Liver (tissue), 9 donors: ENCODE data around the gene DOCK2. TPM values are rescaled to one million over a fixed set of nuclear protein-coding genes. Genes with fewer than 3 reads are reported as not detected.

Experiments used
- DNase-seq: peaks from one replicate; pipeline ENCODE4 v3.0.0-alpha.2; 2017; ENCODE audit warnings: low spot score
- H3K27ac ChIP-seq, 2 donors: one replicate each; pipeline ENCODE4 v1.7.0; 2013; ENCODE audit warnings: inconsistent platforms in 2 of 2, low read length in 2 of 2, control low read depth in 1 of 2, low read depth in 1 of 2, mild to moderate bottlenecking in 1 of 2
- H3K27me3 ChIP-seq, 4 donors: one replicate each; pipeline versions ENCODE4 v1.6.1 to v1.7.0; 2013; ENCODE audit warnings: low read length in 3 of 4, inconsistent platforms in 1 of 4, mild to moderate bottlenecking in 1 of 4, moderate library complexity in 1 of 4; ENCODE audit not compliant: control insufficient read depth in 4 of 4, insufficient read depth in 4 of 4
- H3K36me3 ChIP-seq, 4 donors: one replicate each; pipeline versions ENCODE4 v1.6.1 to v1.7.0; 2013; ENCODE audit warnings: low read length in 3 of 4, mild to moderate bottlenecking in 3 of 4, low read depth in 1 of 4, moderate library complexity in 1 of 4; ENCODE audit not compliant: control insufficient read depth in 4 of 4, insufficient read depth in 3 of 4
- H3K4me1 ChIP-seq, 4 donors: one replicate each; pipeline versions ENCODE4 v1.6.1 to v1.7.0; 2013; ENCODE audit warnings: low read length in 3 of 4, mild to moderate bottlenecking in 3 of 4, moderate library complexity in 1 of 4; ENCODE audit not compliant: control insufficient read depth in 4 of 4, insufficient read depth in 4 of 4
- H3K4me3 ChIP-seq, 3 donors: one replicate each; pipeline versions ENCODE4 v1.6.1 to v1.7.0; 2013; ENCODE audit warnings: low read length in 3 of 3, control low read depth in 1 of 3, low read depth in 1 of 3, mild to moderate bottlenecking in 1 of 3
- H3K9ac ChIP-seq, 2 donors: one replicate each; pipeline ENCODE4 v1.7.0; 2013; ENCODE audit warnings: low read length in 2 of 2, mild to moderate bottlenecking in 2 of 2, moderate library complexity in 2 of 2, control low read depth in 1 of 2, low read depth in 1 of 2
- H3K9me3 ChIP-seq, 4 donors: one replicate each; pipeline versions ENCODE4 v1.6.1 to v1.7.0; 2013; ENCODE audit warnings: low read length in 3 of 4; ENCODE audit not compliant: control insufficient read depth in 4 of 4
- CTCF ChIP-seq: fragments of 150-350 bp; IDR thresholded peaks from 2 replicates; pipeline ENCODE4 v1.5.1; 2017; ENCODE audit warnings: improper control_type of control experiment, low read depth, low read length; ENCODE audit not compliant: missing input control
- EGR1 ChIP-seq, 2 donors: IDR thresholded peaks; 2 replicates each; pipeline ENCODE4 v1.6.1; 2016 to 2018; ENCODE audit warnings: antibody characterized with exemption in 2 of 2, low read depth in 2 of 2
- FOXA1 ChIP-seq: IDR thresholded peaks from 2 replicates; pipeline ENCODE4 v1.6.1; 2016; ENCODE audit warnings: antibody characterized with exemption
- FOXA2 ChIP-seq: IDR thresholded peaks from 2 replicates; pipeline ENCODE4 v1.6.1; 2016; ENCODE audit warnings: antibody characterized with exemption
- GABPA ChIP-seq, 2 donors: IDR thresholded peaks in 1 of 2; conservative IDR thresholded peaks in 1 of 2; 2 replicates each; pipeline ENCODE4 v1.6.1; 2016; ENCODE audit warnings: antibody characterized with exemption in 2 of 2, mild to moderate bottlenecking in 1 of 2, moderate library complexity in 1 of 2
- HNF4A ChIP-seq, 2 donors: conservative IDR thresholded peaks; 2 replicates each; pipeline ENCODE4 v1.6.1; 2016; ENCODE audit warnings: antibody characterized with exemption in 2 of 2, mild to moderate bottlenecking in 2 of 2
- HNF4G ChIP-seq: IDR thresholded peaks from 2 replicates; pipeline ENCODE4 v1.6.1; 2016; ENCODE audit warnings: antibody characterized with exemption
- JUND ChIP-seq, 2 donors: IDR thresholded peaks; 2 replicates each; pipeline ENCODE4 v1.6.1; 2016; ENCODE audit warnings: antibody characterized with exemption in 2 of 2
- NR2F2 ChIP-seq: IDR thresholded peaks from 2 replicates; pipeline ENCODE4 v1.6.1; 2016; ENCODE audit warnings: antibody characterized with exemption
- RAD21 ChIP-seq, 2 donors: IDR thresholded peaks; 2 replicates each; pipeline ENCODE4 v1.6.1; 2016; ENCODE audit warnings: antibody characterized with exemption in 2 of 2, mild to moderate bottlenecking in 2 of 2
- SP1 ChIP-seq: IDR thresholded peaks from 2 replicates; pipeline ENCODE4 v1.6.1; 2018; ENCODE audit warnings: antibody characterized with exemption, mild to moderate bottlenecking
- YY1 ChIP-seq: IDR thresholded peaks from 2 replicates; pipeline ENCODE4 v1.6.1; 2016; ENCODE audit warnings: antibody characterized with exemption, mild to moderate bottlenecking
- WGBS: extraction: QIAGEN DNeasy Blood & Tissue Kit; methylation state at CpG from one replicate; pipeline ENCODE4 v1.1.7; 2013; 5-methylcytosine and 5-hydroxymethylcytosine counted together
- polyA plus RNA-seq, 2 donors: library from polyadenylated mRNA; stranded (reverse) in 1 of 2; unstranded in 1 of 2; fragments of 200-250 nt in 1 of 2; fragments of >200 nt in 1 of 2; fragmentation: Nextera tagmentation in 1 of 2; extraction: Ambion mirVana in 1 of 2; gene quantifications; one replicate each; pipeline versions ENCODE4 v1.2.1 to v1.2.3, GENCODE V29; 2013 to 2015
- total RNA-seq, 2 donors: library from RNA; depleted of rRNA; stranded (reverse); fragments of >200 nt; gene quantifications; one replicate each; pipeline ENCODE4 v1.2.3, GENCODE V29; 2014
- TF ChIP-seq, protein P1 (sequence below): IDR thresholded peaks from 2 replicates; pipeline ENCODE4 v1.6.1; 2016; ENCODE audit warnings: antibody characterized with exemption
- TF ChIP-seq, protein P2 (sequence below): IDR thresholded peaks from 2 replicates; pipeline ENCODE4 v1.6.1; 2016; ENCODE audit warnings: antibody characterized with exemption
- TF ChIP-seq, protein P3 (sequence below): IDR thresholded peaks from 2 replicates; pipeline ENCODE4 v1.6.1; 2016; ENCODE audit warnings: antibody characterized with exemption
- donor health status: healthy.
- donor health status: healthy.
- donor health status: healthy.
- donor health status: healthy.
- donor health status: healthy.

DOCK2 gene
- total and polyA plus RNA-seq, 4 donors: 2.3 to 26.6 (median 8.2) TPM

DNA sequence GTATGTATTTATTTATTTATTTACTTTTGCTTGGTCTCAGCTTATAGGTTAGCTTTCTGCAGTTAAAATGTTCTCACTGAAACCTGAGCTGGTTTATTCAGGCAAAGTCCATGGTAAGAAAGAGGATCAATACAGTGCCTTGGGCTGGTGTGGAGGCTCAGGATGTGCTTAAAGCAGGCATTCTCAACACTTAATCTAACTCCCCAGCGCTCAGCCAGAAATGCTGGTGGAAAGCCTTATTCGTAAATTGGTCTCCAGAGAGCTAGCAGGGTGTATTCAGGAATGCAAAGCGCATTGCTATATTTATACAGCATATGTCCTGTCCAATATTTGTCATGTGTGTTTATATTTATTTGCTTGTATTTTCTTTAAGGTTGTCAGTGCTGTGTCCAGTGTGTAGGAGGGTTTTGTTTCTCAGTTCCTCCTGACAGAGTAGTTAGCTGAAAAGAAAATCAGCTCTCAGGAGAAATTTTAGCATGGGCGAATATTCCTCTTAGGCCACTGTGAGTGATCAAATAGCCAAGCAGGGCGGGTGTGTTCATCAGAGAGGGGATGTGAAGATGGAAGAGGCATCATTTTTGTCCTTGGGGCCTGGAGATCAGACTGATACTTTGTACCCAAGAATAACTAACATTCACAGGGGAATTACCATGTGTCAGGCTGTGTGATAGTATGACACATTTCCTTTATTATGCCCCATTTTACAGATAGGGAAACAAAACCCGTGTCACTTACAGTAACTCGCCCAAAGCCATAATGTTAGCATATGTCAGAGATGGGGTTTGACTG is 65.8 kb downstream of the DOCK2 start:
- no peak overlapping the region for H3K9ac ChIP-seq
- H3K27ac ChIP-seq: no peak overlapping the region
- 82% methylated on average over 7 of the region's 7 CpGs for WGBS

DNA sequence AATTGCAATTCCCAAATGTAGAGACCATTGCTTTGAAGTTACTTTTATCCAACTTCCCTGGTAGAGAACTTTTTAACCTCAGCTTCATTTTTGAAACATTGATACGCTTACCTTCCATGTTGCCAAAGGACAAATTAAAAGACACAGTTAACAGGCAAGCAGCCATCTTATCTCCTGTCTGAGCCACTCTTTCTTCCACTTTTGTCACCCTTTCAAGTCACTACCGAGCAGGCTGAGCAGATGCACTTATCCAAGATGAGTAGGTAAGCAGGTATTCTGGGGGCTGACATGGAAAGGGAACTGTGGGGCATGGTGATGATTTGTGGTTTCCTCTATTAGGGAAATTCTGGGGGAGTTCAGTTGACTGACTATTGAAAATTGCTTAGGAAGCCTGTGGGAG is 66.7 kb downstream of the DOCK2 start:
- TF ChIP-seq, protein P1, sequence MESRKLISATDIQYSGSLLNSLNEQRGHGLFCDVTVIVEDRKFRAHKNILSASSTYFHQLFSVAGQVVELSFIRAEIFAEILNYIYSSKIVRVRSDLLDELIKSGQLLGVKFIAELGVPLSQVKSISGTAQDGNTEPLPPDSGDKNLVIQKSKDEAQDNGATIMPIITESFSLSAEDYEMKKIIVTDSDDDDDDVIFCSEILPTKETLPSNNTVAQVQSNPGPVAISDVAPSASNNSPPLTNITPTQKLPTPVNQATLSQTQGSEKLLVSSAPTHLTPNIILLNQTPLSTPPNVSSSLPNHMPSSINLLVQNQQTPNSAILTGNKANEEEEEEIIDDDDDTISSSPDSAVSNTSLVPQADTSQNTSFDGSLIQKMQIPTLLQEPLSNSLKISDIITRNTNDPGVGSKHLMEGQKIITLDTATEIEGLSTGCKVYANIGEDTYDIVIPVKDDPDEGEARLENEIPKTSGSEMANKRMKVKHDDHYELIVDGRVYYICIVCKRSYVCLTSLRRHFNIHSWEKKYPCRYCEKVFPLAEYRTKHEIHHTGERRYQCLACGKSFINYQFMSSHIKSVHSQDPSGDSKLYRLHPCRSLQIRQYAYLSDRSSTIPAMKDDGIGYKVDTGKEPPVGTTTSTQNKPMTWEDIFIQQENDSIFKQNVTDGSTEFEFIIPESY: no peak
- TF ChIP-seq NR2F2 (no peak), CTCF (no peak), GABPA (IDR thresholded peaks at IDR 0.05 in 1 of 2, conservative IDR thresholded peaks at IDR 0.05 in 1 of 2) (no peak), YY1 (no peak)
- WGBS: 85% methylated on average over 2 of the region's 2 CpGs
- H3K9me3 ChIP-seq: no peaks in the 10 kb centered on the region
- H3K4me1 ChIP-seq: no peaks in the 10 kb centered on the region
- no peak overlapping the region for H3K27ac ChIP-seq
- H3K36me3 ChIP-seq: no peaks in the 10 kb centered on the region
- H3K27me3 ChIP-seq: peaks cover 0 to 2% (median 0%) of the 10 kb centered on the region in 4 donors
- no peak overlapping the region for H3K4me3 ChIP-seq
- DNase-seq: no peak
- H3K9ac ChIP-seq: no peak overlapping the region

More for the DNA sequence above, 65.8 kb downstream of the DOCK2 start:
- TF ChIP-seq FOXA1 (no peak), CTCF (no peak), JUND (IDR thresholded peaks at IDR 0.05) (no peak), GABPA (IDR thresholded peaks at IDR 0.05 in 1 of 2, conservative IDR thresholded peaks at IDR 0.05 in 1 of 2) (no peak), SP1 (no peak), FOXA2 (no peak)
- Histone ChIP-seq H3K27me3 (peaks cover 0 to 2% (median 0%) of the 10 kb centered on the region in 4 donors), H3K36me3 (no peaks in the 10 kb centered on the region), H3K9me3 (no peaks in the 10 kb centered on the region), H3K4me3 (no peak overlapping the region), H3K4me1 (no peaks in the 10 kb centered on the region)
- no peak for DNase-seq

DNA sequence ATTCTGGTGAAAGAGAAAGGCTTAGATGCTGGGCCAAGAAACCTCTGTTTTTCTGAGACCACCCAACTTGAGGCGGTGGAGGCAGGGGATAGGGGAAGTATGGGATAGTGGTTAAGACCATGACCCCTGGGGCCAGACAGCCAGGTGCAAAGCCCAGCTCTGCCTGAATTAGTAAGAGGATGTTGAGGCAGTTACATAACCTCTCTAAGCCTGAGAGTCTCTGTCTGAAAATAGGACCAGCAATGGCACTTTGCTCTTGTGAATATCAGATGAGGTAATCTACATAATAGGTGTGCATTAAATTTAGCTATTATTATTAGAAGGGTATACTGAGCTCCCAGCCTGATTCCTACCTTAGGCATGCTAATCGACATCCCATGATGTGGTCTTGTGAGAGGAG is 68.2 kb downstream of the DOCK2 start:
- no peak for DNase-seq
- H3K36me3 ChIP-seq: no peaks in the 10 kb centered on the region
- no peaks in the 10 kb centered on the region for H3K9me3 ChIP-seq
- no peak overlapping the region for H3K9ac ChIP-seq
- WGBS: 93% methylated on average over 2 of the region's 2 CpGs
- H3K4me3 ChIP-seq: no peak overlapping the region
- H3K27ac ChIP-seq: no peak overlapping the region
- H3K4me1 ChIP-seq: no peaks in the 10 kb centered on the region
- no peaks in the 10 kb centered on the region for H3K27me3 ChIP-seq
- TF ChIP-seq HNF4A (conservative IDR thresholded peaks at IDR 0.05) (no peak), FOXA2 (no peak), HNF4G (no peak), EGR1 (IDR thresholded peaks at IDR 0.05; ENCODE audit: low read depth in 2 of 2) (no peak), CTCF (no peak), JUND (IDR thresholded peaks at IDR 0.05) (no peak), RAD21 (IDR thresholded peaks at IDR 0.05) (no peak)
- TF ChIP-seq, protein P1: no peak
- TF ChIP-seq, protein P2, sequence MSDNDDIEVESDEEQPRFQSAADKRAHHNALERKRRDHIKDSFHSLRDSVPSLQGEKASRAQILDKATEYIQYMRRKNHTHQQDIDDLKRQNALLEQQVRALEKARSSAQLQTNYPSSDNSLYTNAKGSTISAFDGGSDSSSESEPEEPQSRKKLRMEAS: no peak
- TF ChIP-seq, protein P3, sequence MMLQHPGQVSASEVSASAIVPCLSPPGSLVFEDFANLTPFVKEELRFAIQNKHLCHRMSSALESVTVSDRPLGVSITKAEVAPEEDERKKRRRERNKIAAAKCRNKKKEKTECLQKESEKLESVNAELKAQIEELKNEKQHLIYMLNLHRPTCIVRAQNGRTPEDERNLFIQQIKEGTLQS: no peak
